GM12801 (cell line): ENCODE measurements around the gene CCL5.

Experiments used
- TF ChIP-seq, protein P1 (sequence below): IDR thresholded peaks from one replicate; pipeline ENCODE4 v1.5.1; 2011; ENCODE audit warnings: control low read depth; ENCODE audit not compliant: insufficient read length; ENCODE audit errors: extremely low read depth

Gene CCL5

DNA sequence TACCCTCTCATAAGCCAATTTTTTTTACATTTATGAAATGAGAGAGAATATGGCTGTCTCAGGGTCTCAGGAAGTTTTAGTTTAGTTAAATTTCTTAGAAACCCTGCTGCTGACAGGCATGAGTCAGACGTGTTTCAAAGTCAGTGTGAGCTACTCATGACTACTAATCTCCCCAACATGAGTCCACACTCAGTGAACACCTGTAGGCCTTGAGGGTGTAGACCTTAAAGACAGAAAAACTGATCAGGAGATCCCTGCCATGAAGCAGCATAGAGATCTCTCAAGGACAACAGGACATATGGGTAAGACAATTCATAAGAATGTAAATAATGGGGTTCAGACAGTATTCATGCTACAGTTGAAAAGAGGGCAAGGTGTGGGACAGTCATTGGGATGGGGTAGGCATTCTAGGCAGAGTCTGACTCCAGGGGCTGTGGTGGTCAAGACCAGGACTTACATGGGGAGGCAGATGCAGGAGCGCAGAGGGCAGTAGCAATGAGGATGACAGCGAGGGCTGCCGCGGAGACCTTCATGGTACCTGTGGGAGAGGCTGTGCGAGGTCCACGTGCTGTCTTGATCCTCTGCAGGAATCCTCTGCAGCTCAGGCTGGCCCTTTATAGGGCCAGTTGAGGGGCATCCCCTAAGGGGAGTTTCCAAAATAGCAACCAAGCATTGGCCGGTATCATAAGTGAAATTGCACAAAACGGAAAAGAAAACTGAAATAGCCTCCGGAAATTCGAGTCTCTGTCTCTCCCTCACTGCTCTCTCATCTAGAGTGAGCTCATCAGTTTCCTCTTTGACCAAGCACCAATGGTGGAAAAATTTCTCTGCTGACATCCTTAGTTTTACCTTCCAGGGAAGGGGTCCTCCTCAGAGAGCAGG is at the start of gene CCL5:
TSS of gene CCL5 (minus strand) at position 588 of the 882 bp plus-strand sequence.
- TF ChIP-seq, protein P1, sequence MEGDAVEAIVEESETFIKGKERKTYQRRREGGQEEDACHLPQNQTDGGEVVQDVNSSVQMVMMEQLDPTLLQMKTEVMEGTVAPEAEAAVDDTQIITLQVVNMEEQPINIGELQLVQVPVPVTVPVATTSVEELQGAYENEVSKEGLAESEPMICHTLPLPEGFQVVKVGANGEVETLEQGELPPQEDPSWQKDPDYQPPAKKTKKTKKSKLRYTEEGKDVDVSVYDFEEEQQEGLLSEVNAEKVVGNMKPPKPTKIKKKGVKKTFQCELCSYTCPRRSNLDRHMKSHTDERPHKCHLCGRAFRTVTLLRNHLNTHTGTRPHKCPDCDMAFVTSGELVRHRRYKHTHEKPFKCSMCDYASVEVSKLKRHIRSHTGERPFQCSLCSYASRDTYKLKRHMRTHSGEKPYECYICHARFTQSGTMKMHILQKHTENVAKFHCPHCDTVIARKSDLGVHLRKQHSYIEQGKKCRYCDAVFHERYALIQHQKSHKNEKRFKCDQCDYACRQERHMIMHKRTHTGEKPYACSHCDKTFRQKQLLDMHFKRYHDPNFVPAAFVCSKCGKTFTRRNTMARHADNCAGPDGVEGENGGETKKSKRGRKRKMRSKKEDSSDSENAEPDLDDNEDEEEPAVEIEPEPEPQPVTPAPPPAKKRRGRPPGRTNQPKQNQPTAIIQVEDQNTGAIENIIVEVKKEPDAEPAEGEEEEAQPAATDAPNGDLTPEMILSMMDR, result no peak

DNA sequence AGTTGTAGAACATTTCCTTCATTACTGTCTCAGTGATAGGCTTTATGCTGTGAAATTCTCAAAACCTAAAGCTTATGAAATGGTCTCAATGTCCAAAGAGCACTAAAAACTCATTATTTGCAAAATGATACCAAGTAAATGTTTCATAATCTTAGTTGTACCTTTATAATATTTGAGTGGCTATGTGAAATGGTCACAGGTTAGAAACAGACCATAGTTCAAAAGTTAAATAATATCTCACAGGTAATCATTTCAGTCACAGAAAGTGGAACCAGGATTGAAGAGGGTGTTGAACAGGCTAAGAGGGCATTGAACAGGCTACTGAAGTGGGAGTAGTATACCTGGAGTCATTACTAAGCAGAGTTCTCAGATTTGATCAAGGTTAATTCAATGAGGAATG is 47.6 kb upstream of the CCL5 start:
- TF ChIP-seq, protein P1, result no peak

DNA sequence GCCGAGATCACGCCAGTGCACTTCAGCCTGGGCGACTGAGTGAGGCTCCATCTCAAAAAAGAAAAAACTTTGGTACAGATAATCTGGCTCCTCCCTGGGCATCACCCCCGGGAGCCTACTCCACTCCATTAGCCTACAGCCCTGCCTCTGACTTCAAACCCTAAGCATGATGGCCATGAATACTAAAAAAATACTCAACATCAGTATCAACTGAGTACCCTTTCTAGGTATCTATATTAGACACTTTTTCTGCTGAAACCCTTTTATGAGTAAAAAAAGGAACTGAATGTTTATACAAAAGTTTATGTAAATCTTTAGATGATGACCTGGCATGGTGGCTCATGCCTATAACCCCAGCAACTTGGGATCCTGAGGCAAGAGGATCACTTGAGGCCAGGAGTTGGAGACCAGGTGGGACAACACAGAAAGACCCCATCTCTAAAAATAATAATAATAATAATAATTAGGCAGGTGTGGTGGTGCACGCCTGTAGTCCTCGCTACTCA is 43.5 kb upstream of the CCL5 start:
- TF ChIP-seq, protein P1, result no peak

DNA sequence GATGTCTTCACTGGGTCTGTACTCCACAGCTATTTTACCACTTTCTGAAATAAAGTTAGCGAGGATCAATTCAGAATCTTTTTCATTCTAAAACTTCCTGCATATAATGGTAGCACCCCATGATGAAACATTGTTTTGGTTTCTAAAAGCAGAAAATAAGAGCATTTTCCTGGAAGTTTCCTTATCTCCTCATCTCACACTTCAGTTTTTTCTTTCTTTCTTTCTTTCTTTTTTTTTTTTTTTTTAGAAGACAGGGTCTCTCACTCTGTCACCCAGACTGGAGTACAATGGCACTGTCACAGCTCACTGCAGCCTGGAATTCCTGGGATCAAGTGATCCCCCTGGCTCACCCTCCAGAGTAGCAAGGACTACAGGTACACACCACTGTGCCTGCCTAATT is 40.1 kb upstream of the CCL5 start:
- TF ChIP-seq, protein P1, result no peak

DNA sequence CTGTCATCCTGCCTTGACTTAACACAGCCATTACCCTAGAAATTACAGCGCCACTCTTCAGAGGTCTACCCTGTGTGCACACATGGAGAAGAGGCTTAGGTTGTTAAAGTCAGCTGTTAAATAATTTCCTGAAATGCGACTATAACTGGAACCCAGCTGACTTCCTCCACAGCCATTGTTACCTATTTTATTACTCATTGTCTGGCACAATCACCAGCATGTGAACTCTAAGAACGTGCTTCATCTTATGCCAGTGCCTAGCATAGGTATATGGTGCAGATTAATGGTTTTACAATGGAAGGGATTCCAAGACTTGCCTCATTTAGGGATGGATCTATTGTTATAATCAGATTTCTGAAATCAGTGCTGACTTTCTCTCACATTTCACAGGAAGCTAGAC is 38.5 kb upstream of the CCL5 start:
- TF ChIP-seq, protein P1, result no peak

DNA sequence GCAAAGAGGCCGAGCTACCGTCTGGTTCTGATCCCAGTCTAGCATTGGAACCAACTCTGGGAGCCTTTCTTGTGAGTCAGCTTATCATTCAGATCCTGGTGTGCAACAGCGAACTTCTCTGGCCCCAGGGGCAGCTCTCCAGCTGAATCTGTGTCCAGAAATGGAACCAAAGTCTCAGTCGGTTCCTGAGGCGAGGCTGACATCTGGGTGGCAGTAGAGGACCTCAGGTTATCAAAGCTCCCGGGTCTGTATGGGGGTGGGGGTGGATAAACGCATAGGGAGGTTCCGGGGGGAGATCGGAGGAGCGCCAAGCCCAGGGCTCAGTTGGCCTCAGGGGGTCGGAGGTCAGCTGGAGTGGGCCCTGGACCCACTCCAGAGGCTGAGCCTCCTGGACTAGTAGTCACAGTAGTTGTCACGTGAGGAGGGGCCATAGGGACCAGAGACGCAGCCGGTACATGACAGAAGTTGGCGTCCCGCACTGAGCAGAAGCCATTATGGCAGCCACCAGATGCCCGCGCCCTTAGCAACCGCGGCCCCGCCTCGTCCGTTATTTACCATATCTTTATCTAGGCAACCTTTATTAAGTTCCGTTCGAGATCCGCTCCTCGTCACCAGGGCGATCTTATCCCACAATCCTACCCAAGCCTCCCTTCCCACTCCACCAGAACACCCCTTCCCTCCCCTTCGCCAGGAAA is 37.5 kb upstream of the CCL5 start:
- TF ChIP-seq, protein P1, result no peak

DNA sequence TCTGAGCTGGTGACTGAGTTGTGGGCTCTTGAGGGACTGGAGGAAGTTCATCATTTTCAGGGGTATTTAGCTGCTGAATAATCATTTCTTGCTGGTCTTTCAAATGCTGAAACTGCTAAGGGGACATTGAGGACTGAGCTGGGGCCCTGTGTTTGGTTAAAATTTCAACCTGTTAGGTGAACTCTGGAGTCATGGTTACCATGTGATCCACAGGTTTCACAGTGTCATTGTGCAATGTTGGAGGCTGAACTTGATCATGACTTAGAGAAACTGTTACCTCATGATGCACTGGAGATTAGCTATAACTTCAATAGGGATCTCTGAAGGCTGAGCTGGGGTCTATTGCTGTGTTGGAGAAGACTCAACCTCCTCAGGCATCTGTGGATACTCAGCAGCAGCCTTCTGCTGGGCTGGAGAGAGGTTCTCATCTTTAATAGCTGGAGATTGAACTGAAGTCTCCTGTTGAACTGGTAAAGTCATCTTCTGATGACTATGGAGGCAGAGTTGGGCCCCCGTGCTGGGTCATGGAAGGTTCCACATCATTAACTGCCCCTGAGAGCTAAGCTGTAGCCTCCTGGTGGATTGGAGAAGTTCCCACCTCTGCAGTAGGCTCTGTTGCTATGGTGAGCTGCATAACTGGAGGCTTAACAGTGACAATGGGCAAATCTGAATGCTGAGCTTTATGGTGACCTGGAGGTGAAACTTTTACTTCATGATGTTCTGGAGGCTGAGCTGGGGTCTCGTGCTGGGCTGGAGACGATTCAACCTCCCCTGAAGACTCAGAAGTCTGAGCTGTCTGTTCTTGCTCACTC is 35.2 kb upstream of the CCL5 start:
- TF ChIP-seq, protein P1, result no peak
